ENCODE results near the gene POLR2J. TPM values are rescaled to one million over a fixed set of nuclear protein-coding genes. Genes with fewer than 3 reads are reported as not detected.

POLR2J gene
- polyA plus RNA-seq, 1 donor from 2014 or later: 42.6 TPM

DNA sequence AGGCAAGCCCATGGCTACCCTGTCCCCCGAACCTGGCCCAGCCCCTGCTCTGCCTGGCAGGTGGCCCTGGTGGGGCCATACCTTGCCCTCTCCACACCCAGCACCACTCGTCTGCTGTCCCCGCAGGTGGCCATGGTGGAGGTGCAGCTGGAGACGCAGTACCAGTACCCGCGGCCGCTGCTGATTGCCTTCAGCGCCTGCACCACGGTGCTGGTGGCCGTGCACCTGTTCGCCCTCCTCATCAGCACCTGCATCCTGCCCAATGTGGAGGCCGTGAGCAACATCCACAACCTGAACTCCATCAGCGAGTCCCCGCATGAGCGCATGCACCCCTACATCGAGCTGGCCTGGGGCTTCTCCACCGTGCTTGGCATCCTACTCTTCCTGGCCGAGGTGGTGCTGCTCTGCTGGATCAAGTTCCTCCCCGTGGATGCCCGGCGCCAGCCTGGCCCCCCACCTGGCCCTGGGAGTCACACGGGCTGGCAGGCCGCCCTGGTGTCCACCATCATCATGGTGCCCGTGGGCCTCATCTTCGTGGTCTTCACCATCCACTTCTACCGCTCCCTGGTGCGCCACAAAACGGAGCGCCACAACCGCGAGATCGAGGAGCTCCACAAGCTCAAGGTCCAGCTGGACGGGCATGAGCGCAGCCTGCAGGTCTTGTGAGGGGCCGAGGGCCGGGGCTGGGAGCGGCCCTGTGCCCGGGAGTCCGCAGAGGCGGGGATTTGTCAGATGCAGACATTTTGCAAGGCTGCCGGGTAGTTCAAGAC is 32.1 kb downstream of the POLR2J start:
- H3K79me2 ChIP-seq (replicated peaks; ENCODE audit: insufficient read depth, low read length): no peaks in the 10 kb centered on the region
- no peak overlapping the region for H3K4me2 ChIP-seq (ENCODE audit: low read length)
- H4K20me1 ChIP-seq (ENCODE audit: insufficient read depth): no peaks in the 10 kb centered on the region
- H3K9me3 ChIP-seq (ENCODE audit: low read length): no peaks in the 10 kb centered on the region
- no peak overlapping the region for H3K4me3 ChIP-seq (ENCODE audit: low read length)
- no peak overlapping the region for H3K9ac ChIP-seq (ENCODE audit: low read length)
- no peaks in the 10 kb centered on the region for H3F3A ChIP-seq (ENCODE audit: insufficient read depth, low read length, poor library complexity, severe bottlenecking)
- no peaks in the 10 kb centered on the region for H3K36me3 ChIP-seq (ENCODE audit: insufficient read depth, low read length)
- H3K27ac ChIP-seq (ENCODE audit: low read length): no peak overlapping the region
- no peaks in the 10 kb centered on the region for H3K9me2 ChIP-seq (ENCODE audit: insufficient read depth, low read length)
- no peak overlapping the region for H2AFZ ChIP-seq (ENCODE audit: low read depth, low read length)
- TF ChIP-seq EP300 (conservative IDR thresholded peaks at IDR 0.05; ENCODE audit: poor library complexity, severe bottlenecking): no peak
- no peak for TF ChIP-seq RAD21 (conservative IDR thresholded peaks at IDR 0.05)
- TF ChIP-seq POLR2AphosphoS5 (IDR thresholded peaks at IDR 0.05): no peak
- TF ChIP-seq EZH2 (IDR thresholded peaks at IDR 0.05; ENCODE audit: borderline replicate concordance, insufficient read depth, low read length, poor library complexity, severe bottlenecking): no peak
- TF ChIP-seq, protein P1, sequence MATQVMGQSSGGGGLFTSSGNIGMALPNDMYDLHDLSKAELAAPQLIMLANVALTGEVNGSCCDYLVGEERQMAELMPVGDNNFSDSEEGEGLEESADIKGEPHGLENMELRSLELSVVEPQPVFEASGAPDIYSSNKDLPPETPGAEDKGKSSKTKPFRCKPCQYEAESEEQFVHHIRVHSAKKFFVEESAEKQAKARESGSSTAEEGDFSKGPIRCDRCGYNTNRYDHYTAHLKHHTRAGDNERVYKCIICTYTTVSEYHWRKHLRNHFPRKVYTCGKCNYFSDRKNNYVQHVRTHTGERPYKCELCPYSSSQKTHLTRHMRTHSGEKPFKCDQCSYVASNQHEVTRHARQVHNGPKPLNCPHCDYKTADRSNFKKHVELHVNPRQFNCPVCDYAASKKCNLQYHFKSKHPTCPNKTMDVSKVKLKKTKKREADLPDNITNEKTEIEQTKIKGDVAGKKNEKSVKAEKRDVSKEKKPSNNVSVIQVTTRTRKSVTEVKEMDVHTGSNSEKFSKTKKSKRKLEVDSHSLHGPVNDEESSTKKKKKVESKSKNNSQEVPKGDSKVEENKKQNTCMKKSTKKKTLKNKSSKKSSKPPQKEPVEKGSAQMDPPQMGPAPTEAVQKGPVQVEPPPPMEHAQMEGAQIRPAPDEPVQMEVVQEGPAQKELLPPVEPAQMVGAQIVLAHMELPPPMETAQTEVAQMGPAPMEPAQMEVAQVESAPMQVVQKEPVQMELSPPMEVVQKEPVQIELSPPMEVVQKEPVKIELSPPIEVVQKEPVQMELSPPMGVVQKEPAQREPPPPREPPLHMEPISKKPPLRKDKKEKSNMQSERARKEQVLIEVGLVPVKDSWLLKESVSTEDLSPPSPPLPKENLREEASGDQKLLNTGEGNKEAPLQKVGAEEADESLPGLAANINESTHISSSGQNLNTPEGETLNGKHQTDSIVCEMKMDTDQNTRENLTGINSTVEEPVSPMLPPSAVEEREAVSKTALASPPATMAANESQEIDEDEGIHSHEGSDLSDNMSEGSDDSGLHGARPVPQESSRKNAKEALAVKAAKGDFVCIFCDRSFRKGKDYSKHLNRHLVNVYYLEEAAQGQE (IDR thresholded peaks at IDR 0.05; ENCODE audit: borderline replicate concordance): no peak
- TF ChIP-seq, protein P2, sequence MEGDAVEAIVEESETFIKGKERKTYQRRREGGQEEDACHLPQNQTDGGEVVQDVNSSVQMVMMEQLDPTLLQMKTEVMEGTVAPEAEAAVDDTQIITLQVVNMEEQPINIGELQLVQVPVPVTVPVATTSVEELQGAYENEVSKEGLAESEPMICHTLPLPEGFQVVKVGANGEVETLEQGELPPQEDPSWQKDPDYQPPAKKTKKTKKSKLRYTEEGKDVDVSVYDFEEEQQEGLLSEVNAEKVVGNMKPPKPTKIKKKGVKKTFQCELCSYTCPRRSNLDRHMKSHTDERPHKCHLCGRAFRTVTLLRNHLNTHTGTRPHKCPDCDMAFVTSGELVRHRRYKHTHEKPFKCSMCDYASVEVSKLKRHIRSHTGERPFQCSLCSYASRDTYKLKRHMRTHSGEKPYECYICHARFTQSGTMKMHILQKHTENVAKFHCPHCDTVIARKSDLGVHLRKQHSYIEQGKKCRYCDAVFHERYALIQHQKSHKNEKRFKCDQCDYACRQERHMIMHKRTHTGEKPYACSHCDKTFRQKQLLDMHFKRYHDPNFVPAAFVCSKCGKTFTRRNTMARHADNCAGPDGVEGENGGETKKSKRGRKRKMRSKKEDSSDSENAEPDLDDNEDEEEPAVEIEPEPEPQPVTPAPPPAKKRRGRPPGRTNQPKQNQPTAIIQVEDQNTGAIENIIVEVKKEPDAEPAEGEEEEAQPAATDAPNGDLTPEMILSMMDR (IDR thresholded peaks at IDR 0.05; ENCODE audit: poor library complexity, severe bottlenecking): no peak
- TF ChIP-seq TAF1 (IDR thresholded peaks at IDR 0.05; ENCODE audit: low read depth): no peak
- no peak for TF ChIP-seq MXI1 (conservative IDR thresholded peaks at IDR 0.05; ENCODE audit: poor library complexity, severe bottlenecking)
- TF ChIP-seq SMC3 (conservative IDR thresholded peaks at IDR 0.05; ENCODE audit: poor library complexity): no peak
- no peaks in the 10 kb centered on the region for H3K27me3 ChIP-seq (ENCODE audit: insufficient read depth, low read depth, low read length)

DNA sequence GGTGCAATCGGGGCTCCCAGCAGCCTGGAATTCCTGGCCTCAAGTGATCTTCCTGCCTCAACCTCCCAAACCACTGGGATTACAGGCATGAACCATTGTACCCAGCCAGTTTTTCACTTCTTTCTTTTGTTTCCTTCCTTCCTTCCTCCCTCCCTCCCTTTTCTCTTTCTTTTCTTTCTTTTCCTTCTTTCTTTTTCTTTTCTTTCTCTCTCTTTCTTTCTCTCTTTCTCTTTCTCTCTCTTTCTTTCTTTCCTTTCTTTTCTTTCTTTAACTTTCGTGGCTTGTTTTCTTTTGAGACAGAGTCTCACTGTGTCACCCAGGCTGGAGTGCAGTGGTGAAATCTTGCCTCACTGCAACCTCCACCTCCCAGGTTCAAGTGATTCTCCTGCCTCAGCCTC is 33.0 kb downstream of the POLR2J start:
- no peaks in the 10 kb centered on the region for H3F3A ChIP-seq (ENCODE audit: insufficient read depth, low read length, poor library complexity, severe bottlenecking)
- no peak overlapping the region for H2AFZ ChIP-seq (ENCODE audit: low read depth, low read length)
- no peak overlapping the region for H3K9ac ChIP-seq (ENCODE audit: low read length)
- no peaks in the 10 kb centered on the region for H3K9me3 ChIP-seq (ENCODE audit: low read length)
- H3K4me3 ChIP-seq (ENCODE audit: low read length): no peak overlapping the region
- H3K9me2 ChIP-seq (ENCODE audit: insufficient read depth, low read length): no peaks in the 10 kb centered on the region
- H3K27me3 ChIP-seq (ENCODE audit: insufficient read depth, low read depth, low read length): no peaks in the 10 kb centered on the region
- no peak overlapping the region for H3K4me2 ChIP-seq (ENCODE audit: low read length)
- TF ChIP-seq TAF1 (IDR thresholded peaks at IDR 0.05; ENCODE audit: low read depth) (no peak), SMC3 (conservative IDR thresholded peaks at IDR 0.05; ENCODE audit: poor library complexity) (no peak), EP300 (conservative IDR thresholded peaks at IDR 0.05; ENCODE audit: poor library complexity, severe bottlenecking) (no peak), RAD21 (conservative IDR thresholded peaks at IDR 0.05) (no peak), POLR2AphosphoS5 (IDR thresholded peaks at IDR 0.05) (no peak), EZH2 (IDR thresholded peaks at IDR 0.05; ENCODE audit: borderline replicate concordance, insufficient read depth, low read length, poor library complexity, severe bottlenecking) (no peak), MXI1 (conservative IDR thresholded peaks at IDR 0.05; ENCODE audit: poor library complexity, severe bottlenecking) (no peak)
- TF ChIP-seq, protein P2 (IDR thresholded peaks at IDR 0.05; ENCODE audit: poor library complexity, severe bottlenecking): no peak
- TF ChIP-seq, protein P1 (IDR thresholded peaks at IDR 0.05; ENCODE audit: borderline replicate concordance): no peak
- no peak overlapping the region for H3K27ac ChIP-seq (ENCODE audit: low read length)
- no peaks in the 10 kb centered on the region for H4K20me1 ChIP-seq (ENCODE audit: insufficient read depth)
- no peaks in the 10 kb centered on the region for H3K79me2 ChIP-seq (replicated peaks; ENCODE audit: insufficient read depth, low read length)
- no peaks in the 10 kb centered on the region for H3K36me3 ChIP-seq (ENCODE audit: insufficient read depth, low read length)
